Gastrocnemius medialis (tissue), 4 donors: ENCODE results near the gene CTSA.

Source experiments
- CTCF ChIP-seq, 5 experiments: fragments of 450-650 bp in 3 of 5; fragments of 200-600 bp in 2 of 5; sonication (generic) in 2 of 5; IDR thresholded peaks in 4 of 5; conservative IDR thresholded peaks in 1 of 5; 1 replicate in 4 of 5; 2 replicates in 1 of 5; pipeline ENCODE4 v1.5.1; 2016 to 2019; ENCODE audit warnings: antibody characterized with exemption in 5 of 5, mild to moderate bottlenecking in 3 of 5, moderate library complexity in 3 of 5
- POLR2A ChIP-seq, 2 donors: fragments of 450-650 bp; IDR thresholded peaks; one replicate each; pipeline ENCODE4 v1.6.1; 2017; ENCODE audit warnings: antibody characterized with exemption in 2 of 2, mild to moderate bottlenecking in 2 of 2, moderate library complexity in 2 of 2

GRCh38 chr20:45945678-45946148 lies 54.6 kb downstream of the CTSA start:
- no peak for TF ChIP-seq POLR2A (IDR thresholded peaks at IDR 0.05)
- no peak for TF ChIP-seq CTCF (IDR thresholded peaks at IDR 0.05 in 4 of 5, conservative IDR thresholded peaks at IDR 0.05 in 1 of 5)
